Gastrocnemius medialis (tissue), 4 donors: ENCODE data around the gene PNMA8C. TPM values are rescaled to one million over a fixed set of nuclear protein-coding genes. Genes with fewer than 3 reads are reported as not detected.

Source experiments
- ATAC-seq, 2 donors: fragments of 150-250 bp; one replicate each; pipeline ENCODE4 v1.9.1; 2016
- DNase-seq, 2 donors: peaks; one replicate each; pipeline ENCODE4 v3.0.0-alpha.2; 2019
- H3K27ac ChIP-seq, 4 donors: fragments of 200-600 bp; sonication (generic); 1 replicate in 1 of 4; 2 replicates in 3 of 4; pipeline ENCODE4 v1.5.1; 2016 to 2018; ENCODE audit warnings: mild to moderate bottlenecking in 2 of 4, moderate library complexity in 1 of 4
- H3K27me3 ChIP-seq, 3 donors: fragments of 200-600 bp; sonication (generic) in 2 of 3; 1 replicate in 1 of 3; 2 replicates in 2 of 3; pipeline versions ENCODE4 v1.5.1 to v1.6.0; 2016 to 2019; ENCODE audit warnings: mild to moderate bottlenecking in 1 of 3, moderate library complexity in 1 of 3
- H3K36me3 ChIP-seq, 2 donors: fragments of 200-600 bp; sonication (generic) in 1 of 2; one replicate each; pipeline ENCODE4 v1.5.1; 2017 to 2018
- H3K4me1 ChIP-seq, 2 donors: fragments of 200-600 bp; sonication (generic) in 1 of 2; one replicate each; pipeline ENCODE4 v1.5.1; 2016 to 2017; ENCODE audit warnings: mild to moderate bottlenecking in 2 of 2
- H3K4me3 ChIP-seq, 4 donors: fragments of 200-600 bp; sonication (generic) in 3 of 4; 1 replicate in 1 of 4; 2 replicates in 3 of 4; pipeline ENCODE4 v1.5.1; 2016 to 2019; ENCODE audit warnings: mild to moderate bottlenecking in 2 of 4
- H3K9me3 ChIP-seq, 3 donors: fragments of 200-600 bp; sonication (generic) in 2 of 3; 1 replicate in 1 of 3; 2 replicates in 2 of 3; pipeline ENCODE4 v1.5.1; 2016 to 2019
- POLR2A ChIP-seq, 2 donors: fragments of 450-650 bp; IDR thresholded peaks; one replicate each; pipeline ENCODE4 v1.6.1; 2017; ENCODE audit warnings: antibody characterized with exemption in 2 of 2, mild to moderate bottlenecking in 2 of 2, moderate library complexity in 2 of 2
- in situ Hi-C, 4 donors: fragments of 200-750 bp; cut with MboI; loops; one replicate each; pipeline versions ENCODE4 v1.15.0 to v1.8.0; 2017; ENCODE audit warnings: low sequenced_read_pairs in 4 of 4
- intact Hi-C: fragments of 100-400 bp; cut with DNase I; formaldehyde crosslinking; loops from one replicate; pipeline ENCODE4 v1.15.1; 2023; ENCODE audit warnings: low total_unique reads
- total RNA-seq, 4 donors: library from RNA; depleted of rRNA; stranded (reverse); fragments of >200 nt; gene quantifications; one replicate each; pipeline versions ENCODE4 v1.1.0 to v1.2.3, GENCODE V29; 2016
- TF ChIP-seq, protein P1 (sequence below), 5 experiments: fragments of 450-650 bp in 3 of 5; fragments of 200-600 bp in 2 of 5; sonication (generic) in 2 of 5; IDR thresholded peaks in 4 of 5; conservative IDR thresholded peaks in 1 of 5; 1 replicate in 4 of 5; 2 replicates in 1 of 5; pipeline ENCODE4 v1.5.1; 2016 to 2019; ENCODE audit warnings: antibody characterized with exemption in 5 of 5, mild to moderate bottlenecking in 3 of 5, moderate library complexity in 3 of 5

The PNMA8C gene
- total RNA-seq, 4 donors from 2014 or later, result not detected

DNA sequence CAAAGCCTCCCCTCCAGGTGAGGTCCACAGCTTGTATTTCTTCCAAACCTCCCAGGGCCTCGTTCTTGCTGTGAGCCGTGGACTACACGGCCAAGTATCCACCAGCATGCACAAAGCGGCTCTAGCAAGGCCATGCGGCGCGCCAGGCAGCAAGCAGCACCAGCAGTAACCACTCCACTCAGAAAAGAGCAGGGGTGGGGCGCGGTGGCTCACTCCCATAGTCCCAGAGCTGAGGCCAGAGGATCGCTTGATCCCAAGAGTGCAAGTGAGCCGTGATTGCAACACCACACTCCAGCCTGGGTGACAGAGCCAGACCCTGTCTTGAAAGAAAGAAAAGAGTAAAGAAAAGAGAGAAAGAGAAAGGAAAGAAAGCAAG, 20.1 kb downstream of the PNMA8C start:
- Histone ChIP-seq H3K27me3 (peaks cover 61 to 80% (median 70%) of the 10 kb centered on the region in 3 donors), H3K9me3 (no peaks in the 10 kb centered on the region), H3K36me3 (no peaks in the 10 kb centered on the region), H3K4me3 (no peak overlapping the region), H3K4me1 (peaks cover 0 to 8% of the 10 kb centered on the region in 2 donors), H3K27ac (peak overlapping the region in 1 of 4 donors; percentile 0)
- no peak for TF ChIP-seq POLR2A (IDR thresholded peaks at IDR 0.05)
- TF ChIP-seq, protein P1, sequence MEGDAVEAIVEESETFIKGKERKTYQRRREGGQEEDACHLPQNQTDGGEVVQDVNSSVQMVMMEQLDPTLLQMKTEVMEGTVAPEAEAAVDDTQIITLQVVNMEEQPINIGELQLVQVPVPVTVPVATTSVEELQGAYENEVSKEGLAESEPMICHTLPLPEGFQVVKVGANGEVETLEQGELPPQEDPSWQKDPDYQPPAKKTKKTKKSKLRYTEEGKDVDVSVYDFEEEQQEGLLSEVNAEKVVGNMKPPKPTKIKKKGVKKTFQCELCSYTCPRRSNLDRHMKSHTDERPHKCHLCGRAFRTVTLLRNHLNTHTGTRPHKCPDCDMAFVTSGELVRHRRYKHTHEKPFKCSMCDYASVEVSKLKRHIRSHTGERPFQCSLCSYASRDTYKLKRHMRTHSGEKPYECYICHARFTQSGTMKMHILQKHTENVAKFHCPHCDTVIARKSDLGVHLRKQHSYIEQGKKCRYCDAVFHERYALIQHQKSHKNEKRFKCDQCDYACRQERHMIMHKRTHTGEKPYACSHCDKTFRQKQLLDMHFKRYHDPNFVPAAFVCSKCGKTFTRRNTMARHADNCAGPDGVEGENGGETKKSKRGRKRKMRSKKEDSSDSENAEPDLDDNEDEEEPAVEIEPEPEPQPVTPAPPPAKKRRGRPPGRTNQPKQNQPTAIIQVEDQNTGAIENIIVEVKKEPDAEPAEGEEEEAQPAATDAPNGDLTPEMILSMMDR (IDR thresholded peaks at IDR 0.05 in 4 of 5, conservative IDR thresholded peaks at IDR 0.05 in 1 of 5), result no peak
- in situ Hi-C loops (loop anchor here in 2 of 4 donors (10.0 kb wide), 2 partner anchors 76 to 106 kb away; no protein-coding TSS in a partner anchor), intact Hi-C loops (no loop called here)
- peak in 1 of 2 donors; percentile 38 for DNase-seq
- ATAC-seq, result peak in 1 of 2 donors; percentile 31

GRCh38 chr19:46407856-46408663, 20.7 kb downstream of the PNMA8C start:
- no peak for DNase-seq
- no peak for ATAC-seq
- intact Hi-C loops, result no loop called here
- Histone ChIP-seq H3K36me3 (no peaks in the 10 kb centered on the region), H3K4me3 (no peak overlapping the region), H3K4me1 (peaks cover 0 to 8% of the 10 kb centered on the region in 2 donors), H3K27ac (peak overlapping the region in 1 of 4 donors; percentile 0), H3K27me3 (peaks cover 56 to 82% (median 68%) of the 10 kb centered on the region in 3 donors), H3K9me3 (no peaks in the 10 kb centered on the region)
- in situ Hi-C loops, result loop anchor here in 2 of 4 donors (10.0 kb wide), 2 partner anchors 77 to 107 kb away; no protein-coding TSS in a partner anchor
- TF ChIP-seq, protein P1 (IDR thresholded peaks at IDR 0.05 in 4 of 5, conservative IDR thresholded peaks at IDR 0.05 in 1 of 5), result no peak
- no peak for TF ChIP-seq POLR2A (IDR thresholded peaks at IDR 0.05)

GRCh38 chr19:46406976-46407375, 21.8 kb downstream of the PNMA8C start:
- no peak for ATAC-seq
- H3K36me3 ChIP-seq, result no peaks in the 10 kb centered on the region
- H3K27ac ChIP-seq, result no peak overlapping the region
- no peak overlapping the region for H3K4me3 ChIP-seq
- DNase-seq, result no peak
- H3K27me3 ChIP-seq, result peaks cover 48 to 78% (median 63%) of the 10 kb centered on the region in 3 donors
- H3K4me1 ChIP-seq, result peaks cover 0 to 4% of the 10 kb centered on the region in 2 donors
- in situ Hi-C loops, result loop anchor here in 2 of 4 donors (10.0 kb wide), 2 partner anchors 78 to 108 kb away; no protein-coding TSS in a partner anchor
- TF ChIP-seq, protein P1 (IDR thresholded peaks at IDR 0.05 in 4 of 5, conservative IDR thresholded peaks at IDR 0.05 in 1 of 5), result no peak
- TF ChIP-seq POLR2A (IDR thresholded peaks at IDR 0.05), result no peak
- H3K9me3 ChIP-seq, result no peaks in the 10 kb centered on the region
- intact Hi-C loops, result no loop called here

GRCh38 chr19:46404753-46405468, 23.8 kb downstream of the PNMA8C start:
- H3K27ac ChIP-seq, result peak overlapping the region in 2 of 4 donors; percentile 19 to 34
- DNase-seq (no peak), ATAC-seq (no peak)
- TF ChIP-seq POLR2A (IDR thresholded peaks at IDR 0.05), result no peak
- TF ChIP-seq, protein P1 (IDR thresholded peaks at IDR 0.05 in 4 of 5, conservative IDR thresholded peaks at IDR 0.05 in 1 of 5), result no peak
- H3K27me3 ChIP-seq, result peaks cover 40 to 58% (median 47%) of the 10 kb centered on the region in 3 donors
- H3K4me3 ChIP-seq, result peak overlapping the region; percentile 8 to 41 (median 18)
- H3K4me1 ChIP-seq, result peaks cover 0 to 4% of the 10 kb centered on the region in 2 donors
- no peaks in the 10 kb centered on the region for H3K9me3 ChIP-seq
- H3K36me3 ChIP-seq, result no peaks in the 10 kb centered on the region
- intact Hi-C loops, result no loop called here
- in situ Hi-C loops, result loop anchor here (5.0 to 10.0 kb wide), 3 partner anchors 80 to 110 kb away; no protein-coding TSS in a partner anchor
